ENCODE results near the gene VPS35L.
"Not testable (repeated sequence)": the region's sequence is repeated elsewhere in the genome, so short reads cannot be mapped to it uniquely, and the experiment has no call there.

The VPS35L gene

GRCh38 chr16:19523559-19524355 lies 31.7 kb upstream of the VPS35L start, which contains the start of gene CCP110:
TSS of gene CCP110 (plus strand) at chr16:19523942. CDS start at chr16:19527882, 3,940 bp downstream.
- peak; percentile 91 for TF ChIP-seq POLR2A (IDR thresholded peaks at IDR 0.05; ENCODE audit: low read length)
- TF ChIP-seq GATA1 (IDR thresholded peaks at IDR 0.05; ENCODE audit: low read depth, low read length): no peak
- peak; percentile 96 to 97 for DNase-seq

GRCh38 chr16:19524356-19524615 lies 31.2 kb upstream of the VPS35L start:
- TF ChIP-seq POLR2A (IDR thresholded peaks at IDR 0.05; ENCODE audit: low read length) (no peak), GATA1 (IDR thresholded peaks at IDR 0.05; ENCODE audit: low read depth, low read length) (no peak)
- peak in 1 of 2 experiments; percentile 48 for DNase-seq

DNA sequence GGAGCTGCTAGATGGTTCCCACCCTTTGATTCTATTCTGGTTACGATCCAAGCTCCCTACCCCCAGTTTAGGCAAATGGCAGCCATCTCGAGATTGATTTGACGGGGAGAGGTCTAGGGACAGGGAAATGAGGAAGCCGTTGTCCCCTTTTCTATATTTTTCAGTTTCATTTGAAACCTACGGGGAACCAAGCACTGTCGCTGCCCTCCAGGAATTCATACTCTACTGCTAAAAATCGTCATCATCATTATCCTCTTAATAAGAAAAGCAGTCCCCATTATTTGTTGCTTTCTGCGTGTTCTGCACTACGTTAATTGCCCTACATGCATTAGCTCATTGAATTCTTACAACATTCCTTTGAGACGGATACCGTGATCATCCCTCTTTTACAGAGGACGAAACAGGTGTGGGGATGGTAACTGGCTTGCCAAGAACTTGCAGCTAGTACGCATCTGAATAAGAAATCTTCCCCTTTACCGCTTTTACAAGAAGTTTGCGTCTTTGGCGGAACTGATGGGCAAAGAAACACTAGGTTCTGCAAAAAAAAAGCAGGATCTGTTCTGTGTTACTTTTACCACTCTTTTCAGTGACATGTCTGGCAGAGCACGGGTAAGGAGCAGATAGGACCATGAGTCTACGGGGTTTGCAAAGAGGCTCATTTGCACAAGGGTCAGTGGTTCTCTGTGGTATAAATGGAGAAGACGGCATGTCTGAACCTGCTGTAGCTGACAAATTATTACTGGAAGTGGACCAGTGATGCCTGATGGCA lies 30.7 kb upstream of the VPS35L start:
- TF ChIP-seq GATA1 (IDR thresholded peaks at IDR 0.05; ENCODE audit: low read depth, low read length) (no peak), POLR2A (IDR thresholded peaks at IDR 0.05; ENCODE audit: low read length) (no peak)
- peak; percentile 40 to 56 for DNase-seq

GRCh38 chr16:19525385-19525723 lies 30.1 kb upstream of the VPS35L start:
- TF ChIP-seq POLR2A (IDR thresholded peaks at IDR 0.05; ENCODE audit: low read length): no peak
- no peak for TF ChIP-seq GATA1 (IDR thresholded peaks at IDR 0.05; ENCODE audit: low read depth, low read length)
- no peak for DNase-seq

DNA sequence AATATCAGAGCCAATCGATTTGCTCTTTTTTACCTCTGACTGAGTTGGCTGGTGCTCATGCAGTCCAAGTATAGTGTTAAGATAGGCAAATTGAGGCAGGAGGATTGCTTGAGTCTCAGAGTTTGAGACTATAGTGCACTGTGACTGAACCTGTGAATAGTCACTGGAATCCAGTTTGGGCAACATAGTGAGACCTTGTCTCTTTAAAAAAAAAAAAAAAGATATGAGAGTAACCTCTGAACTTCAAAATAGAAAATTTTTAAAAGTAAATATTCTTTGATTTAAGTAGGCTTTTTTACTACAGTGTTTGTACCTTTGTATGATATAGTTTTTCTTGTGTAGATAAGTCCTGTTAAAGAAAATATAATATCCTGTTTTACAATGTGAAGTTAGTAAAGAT lies 28.3 kb upstream of the VPS35L start:
- no peak for TF ChIP-seq POLR2A (IDR thresholded peaks at IDR 0.05; ENCODE audit: low read length)
- no peak for DNase-seq

DNA sequence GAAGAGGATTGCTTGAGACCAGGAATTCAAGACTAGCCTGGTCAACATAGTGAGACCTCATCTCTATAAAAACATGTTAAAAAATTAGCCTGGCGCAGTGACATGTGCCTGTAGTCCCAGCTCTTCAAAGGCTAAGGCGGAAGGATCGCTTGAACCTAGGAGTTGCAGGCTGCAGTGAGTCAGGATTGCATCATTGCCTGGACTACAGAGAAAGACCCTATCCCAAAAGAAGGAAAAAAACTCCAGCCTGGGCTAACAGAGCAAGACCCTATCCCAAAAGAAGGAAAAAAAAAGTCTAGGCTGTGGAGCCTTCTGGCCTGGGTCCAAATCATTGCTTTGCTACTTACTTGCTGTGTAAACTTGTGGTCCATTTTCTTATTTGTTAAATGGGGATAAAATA lies 26.8 kb upstream of the VPS35L start:
- DNase-seq: no peak
- TF ChIP-seq GATA1 (IDR thresholded peaks at IDR 0.05; ENCODE audit: low read depth, low read length) (no peak), POLR2A (IDR thresholded peaks at IDR 0.05; ENCODE audit: low read length) (no peak)

GRCh38 chr16:19532601-19533000 lies 22.9 kb upstream of the VPS35L start:
- TF ChIP-seq POLR2A (IDR thresholded peaks at IDR 0.05; ENCODE audit: low read length): no peak
- TF ChIP-seq GATA1 (IDR thresholded peaks at IDR 0.05; ENCODE audit: low read depth, low read length): no peak
- no peak for DNase-seq

DNA sequence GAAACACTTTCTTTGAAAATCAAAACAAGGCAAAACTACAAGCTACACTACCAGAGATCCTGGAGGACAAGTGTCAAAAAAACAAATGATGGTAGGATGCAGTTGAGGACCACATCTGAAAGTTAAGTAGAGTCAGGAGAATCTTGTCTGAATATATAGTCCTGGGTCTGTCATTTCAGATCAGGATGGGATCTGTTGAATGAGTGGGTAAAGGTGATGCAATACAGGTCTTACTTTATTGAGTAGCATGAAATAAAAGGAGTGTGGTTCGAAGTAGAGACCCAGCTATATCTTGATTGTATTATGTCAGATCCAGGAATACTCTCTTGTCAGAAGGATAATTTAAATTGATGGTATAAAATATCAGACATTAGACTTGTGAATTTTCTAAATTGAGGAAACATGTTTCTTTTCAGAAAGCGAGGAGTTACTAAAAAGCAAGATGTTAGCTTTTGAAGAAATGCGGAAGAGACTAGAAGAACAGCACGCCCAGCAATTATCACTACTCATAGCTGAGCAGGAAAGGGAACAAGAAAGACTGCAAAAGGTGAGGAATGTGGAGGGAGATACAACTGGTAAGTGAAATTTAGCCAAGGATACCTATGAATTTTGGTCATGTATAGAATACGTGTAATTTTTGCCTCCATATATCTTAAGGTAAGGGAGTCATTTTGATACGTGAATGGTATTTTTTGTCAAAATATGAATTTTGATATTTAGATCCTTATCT lies 15.1 kb upstream of the VPS35L start:
- no peak for DNase-seq
- TF ChIP-seq GATA1 (IDR thresholded peaks at IDR 0.05; ENCODE audit: low read depth, low read length) (no peak), POLR2A (IDR thresholded peaks at IDR 0.05; ENCODE audit: low read length) (no peak)

- TF ChIP-seq GATA1 (IDR thresholded peaks at IDR 0.05; ENCODE audit: low read depth, low read length): no peak
- no peak for DNase-seq
Measured at GRCh38 chr16:19542138-19542821, 13.2 kb upstream of the VPS35L start.

GRCh38 chr16:19543278-19543996 lies 12.1 kb upstream of the VPS35L start:
- not testable (repeated sequence) for DNase-seq

DNA sequence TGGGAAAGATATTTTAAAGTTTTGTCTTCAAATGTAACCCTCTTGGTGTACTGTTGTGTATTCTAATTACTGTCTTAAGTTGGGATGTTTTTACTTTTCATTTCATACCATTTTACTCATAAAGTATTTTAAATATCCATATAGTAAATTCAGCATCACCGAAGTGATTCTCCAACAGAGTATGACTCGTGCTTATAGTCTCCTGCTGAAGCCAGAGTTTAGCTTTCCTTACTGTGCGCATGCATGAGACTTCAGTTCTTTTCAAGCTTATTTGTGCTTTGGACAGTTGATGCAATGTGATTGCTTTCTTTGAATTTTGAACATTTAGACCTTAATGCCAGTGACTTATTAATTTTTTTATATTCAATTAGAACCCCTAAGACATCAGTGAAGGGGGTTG lies 7.4 kb upstream of the VPS35L start:
- DNase-seq: no peak
- no peak for TF ChIP-seq POLR2A (IDR thresholded peaks at IDR 0.05; ENCODE audit: low read length)
- no peak for TF ChIP-seq GATA1 (IDR thresholded peaks at IDR 0.05; ENCODE audit: low read depth, low read length)

DNA sequence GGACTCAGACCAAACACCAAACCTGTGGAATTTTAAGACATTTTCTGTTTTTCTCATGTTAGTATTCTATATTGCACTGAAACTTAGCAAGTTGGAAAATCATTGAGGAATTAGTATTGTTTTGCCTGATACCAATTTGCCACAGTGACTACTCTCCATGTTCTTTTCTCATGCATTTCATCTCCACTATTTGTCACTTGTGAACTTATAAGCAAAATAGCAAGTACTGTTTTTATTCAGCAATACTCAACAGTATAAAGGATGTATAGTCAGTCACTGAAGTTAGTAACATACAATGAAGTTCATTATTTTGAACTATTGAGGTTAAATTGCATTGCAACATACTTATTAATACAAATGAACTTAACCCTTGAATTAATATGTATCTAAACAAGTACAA lies 5.8 kb upstream of the VPS35L start:
- TF ChIP-seq POLR2A (IDR thresholded peaks at IDR 0.05; ENCODE audit: low read length): no peak
- no peak for TF ChIP-seq GATA1 (IDR thresholded peaks at IDR 0.05; ENCODE audit: low read depth, low read length)
- no peak for DNase-seq

DNA sequence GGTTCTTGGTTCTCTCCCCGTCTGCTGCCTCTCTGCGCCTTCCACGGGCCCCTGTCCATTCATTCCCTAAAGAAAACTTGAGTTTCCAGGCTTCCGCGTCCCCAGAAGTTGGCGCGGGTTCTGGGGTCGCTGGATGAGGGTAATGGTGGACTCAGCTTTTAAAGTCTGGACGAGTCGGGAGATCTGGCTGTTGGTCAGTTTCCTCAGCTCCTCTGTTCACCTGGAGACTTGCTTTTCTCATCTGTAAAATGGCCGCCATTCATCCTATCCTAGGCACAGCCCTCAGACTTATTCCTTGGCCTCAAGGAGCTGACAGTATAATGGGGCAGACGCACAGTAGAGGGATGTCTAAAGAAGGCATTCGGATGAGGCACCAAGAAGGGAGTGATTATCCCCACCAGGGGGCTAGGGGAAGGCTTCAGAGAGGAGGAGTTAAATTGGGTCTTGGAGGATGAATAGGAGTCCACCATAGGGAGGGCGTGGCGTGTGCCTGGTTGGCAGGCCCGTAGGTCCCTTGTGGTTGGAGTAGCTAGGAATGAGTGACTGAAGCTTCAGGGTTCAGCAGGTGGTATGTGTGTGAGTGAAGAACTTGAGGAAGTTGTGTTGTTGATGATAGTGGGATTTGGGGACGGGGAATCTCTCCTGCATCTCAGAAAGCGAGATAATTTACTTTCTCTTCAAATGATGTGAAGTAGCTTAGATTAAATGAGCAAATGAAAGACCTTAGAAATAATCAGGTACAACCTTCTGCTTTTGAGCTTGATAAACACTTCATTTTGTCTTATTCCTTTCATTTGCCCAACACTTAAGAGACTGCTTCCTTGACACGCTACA lies 652 bp downstream of the VPS35L start:
- DNase-seq: peak; percentile 61 to 78
- TF ChIP-seq POLR2A (IDR thresholded peaks at IDR 0.05; ENCODE audit: low read length) (no peak), GATA1 (IDR thresholded peaks at IDR 0.05; ENCODE audit: low read depth, low read length) (no peak)
